D341Med (cell line): ENCODE results near the gene GALNT16.

Experiments
- DNase-seq: peaks from one replicate; pipeline ENCODE4 v3.0.0; 2012; ENCODE audit warnings: low spot score

Gene GALNT16

GRCh38 chr14:69335371-69335771 is 75.4 kb downstream of the GALNT16 start:
- no peak for DNase-seq

- no peak for DNase-seq
Observed at GRCh38 chr14:69337984-69338383, 78.0 kb downstream of the GALNT16 start.

GRCh38 chr14:69339426-69339825 is 79.5 kb downstream of the GALNT16 start:
- DNase-seq, result no peak

GRCh38 chr14:69342928-69343525 is 83.1 kb downstream of the GALNT16 start:
- DNase-seq, result no peak

- DNase-seq, result no peak
Observed at GRCh38 chr14:69344171-69344570, 84.2 kb downstream of the GALNT16 start.

- DNase-seq, result no peak
Observed at GRCh38 chr14:69345402-69345801, 85.4 kb downstream of the GALNT16 start.

- peak; percentile 83 for DNase-seq
Observed at GRCh38 chr14:69346710-69347109, 86.8 kb downstream of the GALNT16 start.

GRCh38 chr14:69349091-69349777 is 89.3 kb downstream of the GALNT16 start:
- DNase-seq, result no peak

- no peak for DNase-seq
Observed at GRCh38 chr14:69350892-69351291, 90.9 kb downstream of the GALNT16 start.

- DNase-seq, result no peak
Observed at GRCh38 chr14:69351385-69351784, 91.4 kb downstream of the GALNT16 start.

GRCh38 chr14:69351911-69352310 is 92.0 kb downstream of the GALNT16 start:
- DNase-seq, result no peak

GRCh38 chr14:69353168-69353567 is 93.2 kb downstream of the GALNT16 start:
- no peak for DNase-seq

- no peak for DNase-seq
Observed at GRCh38 chr14:69354383-69355153, 94.6 kb downstream of the GALNT16 start.

GRCh38 chr14:69355154-69355597 is 95.2 kb downstream of the GALNT16 start:
- DNase-seq, result no peak

GRCh38 chr14:69355607-69356281 is 95.8 kb downstream of the GALNT16 start:
- DNase-seq, result no peak

- no peak for DNase-seq
Observed at GRCh38 chr14:69356903-69357543, 97.1 kb downstream of the GALNT16 start.

GRCh38 chr14:69357544-69358200 is 97.7 kb downstream of the GALNT16 start:
- no peak for DNase-seq

GRCh38 chr14:69358233-69358963 is 98.4 kb downstream of the GALNT16 start:
- DNase-seq, result no peak

GRCh38 chr14:69358966-69359365 is 99.0 kb downstream of the GALNT16 start:
- DNase-seq, result no peak

- no peak for DNase-seq
Observed at GRCh38 chr14:69360438-69361108, 100.6 kb downstream of the GALNT16 start.
